Mesothelial cell of epicardium (in vitro differentiated cells): ENCODE measurements around the gene GRIA4. TPM values are rescaled to one million over a fixed set of nuclear protein-coding genes. Genes with fewer than 3 reads are reported as not detected.

Experiments used
- DNase-seq, 2 experiments: peaks; one replicate each; pipeline ENCODE4 v3.0.0; 2021; ENCODE audit warnings: low spot score in 2 of 2; ENCODE audit not compliant: unreplicated experiment in 2 of 2
- H3K27ac Mint-ChIP-seq: 2 replicates; pipeline ENCODE4 v1.8.0; 2021; ENCODE audit warnings: mixed read lengths
- H3K27me3 Mint-ChIP-seq: 2 replicates; pipeline ENCODE4 v1.8.0; 2021; ENCODE audit warnings: low read depth, mixed read lengths
- H3K36me3 Mint-ChIP-seq: 2 replicates; pipeline ENCODE4 v1.8.0; 2021; ENCODE audit warnings: mixed read lengths
- H3K4me1 Mint-ChIP-seq: 2 replicates; pipeline ENCODE4 v1.8.0; 2021; ENCODE audit warnings: mixed read lengths
- H3K4me3 Mint-ChIP-seq: 2 replicates; pipeline ENCODE4 v1.8.0; 2021; ENCODE audit warnings: mild to moderate bottlenecking, moderate library complexity, mixed read lengths
- H3K9me3 Mint-ChIP-seq: 2 replicates; pipeline ENCODE4 v1.8.0; 2021; ENCODE audit warnings: mixed read lengths
- CTCF ChIP-seq: fragments of 200-600 bp; sonication (generic); IDR thresholded peaks from one replicate; pipeline ENCODE4 v1.5.0; 2021; ENCODE audit warnings: antibody characterized with exemption; ENCODE audit not compliant: unreplicated experiment
- total RNA-seq: library from RNA; stranded (reverse); gene quantifications from 3 replicates; pipeline ENCODE4 v1.2.1, GENCODE V29; 2021

GRIA4 gene
- 144 to 156 TPM (median 156 TPM) in 3 replicates for total RNA-seq

GRCh38 chr11:105609832-105610781 lies at the start of gene GRIA4:
GRIA4 (plus strand) TSS chr11:105610073; CDS start chr11:105610998, 925 bp downstream.
- H3K27me3 Mint-ChIP-seq, result peaks cover 29% of the 10 kb centered on the region
- peaks cover 42% of the 10 kb centered on the region for H3K4me1 Mint-ChIP-seq
- H3K4me3 Mint-ChIP-seq, result peak within 1 kb of the TSS; percentile 80
- TF ChIP-seq CTCF, result no peak
- peak; percentile 45 to 73 for DNase-seq
- peak within 1 kb of the TSS; percentile 92 for H3K27ac Mint-ChIP-seq
- H3K36me3 Mint-ChIP-seq, result no peaks in the 10 kb centered on the region
- H3K9me3 Mint-ChIP-seq, result peaks cover 9% of the 10 kb centered on the region

GRCh38 chr11:105573091-105573490 lies 36.8 kb upstream of the GRIA4 start:
- Mint-ChIP-seq H3K4me3 (no peak overlapping the region), H3K27ac (no peak overlapping the region), H3K4me1 (peaks cover 9% of the 10 kb centered on the region), H3K27me3 (no peaks in the 10 kb centered on the region), H3K36me3 (no peaks in the 10 kb centered on the region), H3K9me3 (no peaks in the 10 kb centered on the region)
- TF ChIP-seq CTCF, result no peak
- DNase-seq, result no peak

- TF ChIP-seq CTCF, result no peak
- Mint-ChIP-seq H3K9me3 (no peaks in the 10 kb centered on the region), H3K27ac (no peak overlapping the region), H3K4me3 (no peak overlapping the region), H3K4me1 (peaks cover 9% of the 10 kb centered on the region), H3K36me3 (no peaks in the 10 kb centered on the region), H3K27me3 (no peaks in the 10 kb centered on the region)
- no peak for DNase-seq
Observed at GRCh38 chr11:105574974-105575373, 34.9 kb upstream of the GRIA4 start.

GRCh38 chr11:105577641-105578040 lies 32.2 kb upstream of the GRIA4 start:
- no peak for DNase-seq
- no peaks in the 10 kb centered on the region for H3K27me3 Mint-ChIP-seq

GRCh38 chr11:105579111-105579510 lies 30.8 kb upstream of the GRIA4 start:
- Mint-ChIP-seq H3K9me3 (peaks cover 13% of the 10 kb centered on the region), H3K4me1 (peaks cover 6% of the 10 kb centered on the region), H3K27ac (no peak overlapping the region), H3K36me3 (no peaks in the 10 kb centered on the region), H3K27me3 (no peaks in the 10 kb centered on the region), H3K4me3 (no peak overlapping the region)
- no peak for DNase-seq
- TF ChIP-seq CTCF, result no peak

More at GRCh38 chr11:105577641-105578040, 32.2 kb upstream of the GRIA4 start:
- Mint-ChIP-seq H3K4me3 (no peak overlapping the region), H3K27ac (no peak overlapping the region), H3K36me3 (no peaks in the 10 kb centered on the region), H3K4me1 (peaks cover 9% of the 10 kb centered on the region), H3K9me3 (peaks cover 13% of the 10 kb centered on the region)
- no peak for TF ChIP-seq CTCF
